ENCODE results near the gene HPD. TPM values are rescaled to one million over a fixed set of nuclear protein-coding genes. Genes with fewer than 3 reads are reported as not detected.

The HPD gene
- total RNA-seq, 1 donor from 2014 or later, result not detected

DNA sequence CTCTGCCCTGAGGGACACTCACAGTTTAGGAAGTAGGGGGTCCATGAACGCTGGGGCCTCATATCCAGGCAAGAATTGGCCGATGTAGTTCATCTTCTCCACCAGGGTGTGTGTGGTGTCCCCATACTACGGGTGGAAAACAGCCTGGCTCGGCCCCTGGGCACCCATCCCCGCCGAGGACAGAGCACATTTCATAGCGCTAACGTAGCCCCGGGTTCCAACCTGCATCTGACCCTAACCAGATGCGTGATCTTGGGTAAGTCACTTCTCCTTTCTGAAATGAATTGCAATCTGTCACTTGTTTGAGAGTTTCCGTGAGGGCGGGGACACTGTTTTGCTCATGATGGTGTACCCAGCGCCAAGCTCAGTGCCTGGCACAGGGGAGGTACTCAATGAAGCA is 9.0 kb downstream of the HPD start:
- ATAC-seq (ENCODE audit: low read depth) (no peak), DNase-seq (no peak)
- Mint-ChIP-seq H3K36me3 (ENCODE audit: low read depth) (no peaks in the 10 kb centered on the region), H3K4me1 (no peaks in the 10 kb centered on the region), H3K4me3 (no peak overlapping the region), H3K27ac (no peak overlapping the region), H3K9me3 (no peaks in the 10 kb centered on the region), H3K27me3 (peaks cover 2% of the 10 kb centered on the region)
- ChIA-PET CTCF (no interaction called here), POLR2A (no interaction called here)
- intact Hi-C loops (cut with micrococcal nuclease), result no loop called here
- TF ChIP-seq CTCF (IDR thresholded peaks at IDR 0.05), result no peak

DNA sequence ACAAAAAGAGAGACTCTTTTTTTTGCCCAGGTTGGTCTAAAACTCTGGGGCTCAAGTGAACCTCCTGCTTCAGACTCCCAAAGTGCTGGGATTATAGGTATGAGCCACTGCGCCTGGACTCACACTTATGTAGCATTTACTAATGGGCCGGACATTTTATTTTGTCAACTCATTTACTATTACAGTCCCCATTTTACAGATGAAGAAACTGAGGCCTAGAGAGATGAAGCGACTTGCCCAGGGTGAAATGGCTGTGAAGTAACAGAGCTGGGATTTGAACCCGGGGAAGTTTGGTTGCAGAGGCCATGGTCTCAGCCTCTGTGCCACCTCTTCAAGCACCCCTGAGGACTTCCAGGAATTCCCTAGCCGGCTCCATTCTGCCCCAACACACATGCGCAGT is 9.4 kb downstream of the HPD start:
- ATAC-seq (ENCODE audit: low read depth), result no peak
- intact Hi-C loops (cut with micrococcal nuclease), result no loop called here
- H3K27ac Mint-ChIP-seq, result no peak overlapping the region
- H3K36me3 Mint-ChIP-seq (ENCODE audit: low read depth), result no peaks in the 10 kb centered on the region
- no peak for DNase-seq
- H3K9me3 Mint-ChIP-seq, result no peaks in the 10 kb centered on the region
- no peak for TF ChIP-seq CTCF (IDR thresholded peaks at IDR 0.05)
- H3K4me1 Mint-ChIP-seq, result no peaks in the 10 kb centered on the region
- CTCF ChIA-PET, result no interaction called here
- H3K27me3 Mint-ChIP-seq, result peaks cover 2% of the 10 kb centered on the region
- H3K4me3 Mint-ChIP-seq, result no peak overlapping the region
- POLR2A ChIA-PET, result no interaction called here

DNA sequence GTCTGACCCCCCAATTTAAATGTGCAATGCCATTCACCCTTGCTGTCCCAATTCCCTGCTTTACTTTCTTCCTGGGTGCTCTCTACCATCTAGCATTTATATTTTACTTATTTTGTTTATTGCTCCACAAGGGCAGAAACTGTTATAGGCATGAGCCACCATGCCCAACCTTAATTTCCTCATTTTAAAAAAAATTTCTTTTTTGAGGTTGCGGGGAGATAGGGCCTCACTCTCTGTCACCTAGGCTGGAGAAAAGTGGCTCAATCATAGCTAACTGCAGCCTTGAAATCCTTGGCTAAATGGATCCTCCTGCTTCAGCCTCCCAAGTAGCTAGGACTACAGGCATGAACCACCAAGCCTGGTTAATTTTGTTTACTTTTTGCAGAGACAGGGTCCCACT is 13.0 kb downstream of the HPD start:
- no peak for ATAC-seq (ENCODE audit: low read depth)
- no peak for TF ChIP-seq CTCF (IDR thresholded peaks at IDR 0.05)
- no peaks in the 10 kb centered on the region for H3K27me3 Mint-ChIP-seq
- ChIA-PET POLR2A (interaction anchor here (0.6 kb wide), 2 partner anchors 445 to 717 kb away, joined by 7 to 8 read pairs; no protein-coding TSS in a partner anchor), CTCF (no interaction called here)
- no peaks in the 10 kb centered on the region for H3K4me1 Mint-ChIP-seq
- intact Hi-C loops (cut with micrococcal nuclease), result no loop called here
- no peak overlapping the region for H3K4me3 Mint-ChIP-seq
- H3K27ac Mint-ChIP-seq, result no peak overlapping the region
- no peaks in the 10 kb centered on the region for H3K9me3 Mint-ChIP-seq
- DNase-seq, result no peak
- H3K36me3 Mint-ChIP-seq (ENCODE audit: low read depth), result no peaks in the 10 kb centered on the region

DNA sequence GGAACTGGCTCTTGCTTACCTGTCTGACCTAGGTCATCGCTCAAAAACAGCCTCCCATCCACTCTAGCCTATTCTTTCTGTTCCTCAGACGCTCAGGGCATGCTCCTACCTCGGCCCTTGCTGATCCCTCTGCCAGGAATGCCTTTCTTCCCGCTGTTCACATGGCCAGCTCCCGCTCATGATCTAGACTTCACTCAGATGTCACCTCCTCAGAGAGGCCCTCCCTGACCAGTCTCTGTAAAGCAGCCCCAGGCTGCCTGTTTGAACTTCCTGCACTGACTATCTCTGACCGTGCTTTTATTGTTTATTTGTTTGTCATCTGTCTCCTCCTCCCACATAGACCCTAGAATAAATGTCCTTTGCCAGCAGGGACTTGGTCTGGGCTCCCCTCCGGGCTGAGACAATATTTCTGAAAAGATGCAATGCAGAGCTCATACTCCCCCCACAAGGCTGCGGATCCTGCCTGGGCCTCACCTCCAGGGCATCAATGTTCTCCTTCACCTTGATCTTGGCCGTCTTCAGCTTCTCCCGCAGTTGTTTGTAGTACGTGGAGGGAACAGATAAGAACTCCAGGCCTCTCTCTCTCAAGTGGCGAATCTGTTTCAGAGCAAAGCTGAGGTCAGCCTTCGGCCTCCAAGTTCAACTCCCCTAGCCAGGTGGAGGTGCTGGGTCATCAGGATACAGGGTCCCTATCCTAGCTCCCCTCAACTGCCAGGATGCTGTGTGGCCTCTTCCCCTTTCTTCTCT is 15.2 kb downstream of the HPD start:
- intact Hi-C loops (cut with micrococcal nuclease), result no loop called here
- ATAC-seq (ENCODE audit: low read depth) (no peak), DNase-seq (no peak)
- CTCF ChIA-PET, result no interaction called here
- Mint-ChIP-seq H3K4me3 (no peak overlapping the region), H3K27ac (no peak overlapping the region), H3K4me1 (peaks cover 15% of the 10 kb centered on the region), H3K27me3 (no peaks in the 10 kb centered on the region), H3K36me3 (ENCODE audit: low read depth) (peaks cover 3% of the 10 kb centered on the region), H3K9me3 (no peaks in the 10 kb centered on the region)
- TF ChIP-seq CTCF (IDR thresholded peaks at IDR 0.05), result no peak
- POLR2A ChIA-PET, result interaction anchor here (0.8 kb wide), 1 partner anchor 137 kb away, joined by 3 read pairs; no protein-coding TSS in a partner anchor

- H3K36me3 Mint-ChIP-seq (ENCODE audit: low read depth), result peaks cover 3% of the 10 kb centered on the region
- ATAC-seq (ENCODE audit: low read depth) (no peak), DNase-seq (no peak)
- no peaks in the 10 kb centered on the region for H3K9me3 Mint-ChIP-seq
- peak overlapping the region; percentile 88 for H3K27ac Mint-ChIP-seq
- peaks cover 15% of the 10 kb centered on the region for H3K4me1 Mint-ChIP-seq
- CTCF ChIA-PET, result interaction anchor here (1.3 kb wide), 1 partner anchor 46 kb away, joined by 3 read pairs; no protein-coding TSS in a partner anchor
- H3K4me3 Mint-ChIP-seq, result peak overlapping the region; percentile 97
- H3K27me3 Mint-ChIP-seq, result no peaks in the 10 kb centered on the region
- no peak for TF ChIP-seq CTCF (IDR thresholded peaks at IDR 0.05)
- POLR2A ChIA-PET, result interaction anchor here (0.5 to 1.7 kb wide), 3 partner anchors 40 to 780 kb away, joined by 4 to 9 read pairs (median 4); no protein-coding TSS in a partner anchor
- intact Hi-C loops (cut with micrococcal nuclease), result loop anchor here (1.0 to 10.0 kb wide), 6 partner anchors 37 to 385 kb away; partner anchors contain the start of genes DIABLO and TMEM120B
These were observed 18.5 kb downstream of the HPD start for GRCh38 chr12:121839993-121840761.
